ENCODE measurements around the gene CCDC50.

The CCDC50 gene

DNA sequence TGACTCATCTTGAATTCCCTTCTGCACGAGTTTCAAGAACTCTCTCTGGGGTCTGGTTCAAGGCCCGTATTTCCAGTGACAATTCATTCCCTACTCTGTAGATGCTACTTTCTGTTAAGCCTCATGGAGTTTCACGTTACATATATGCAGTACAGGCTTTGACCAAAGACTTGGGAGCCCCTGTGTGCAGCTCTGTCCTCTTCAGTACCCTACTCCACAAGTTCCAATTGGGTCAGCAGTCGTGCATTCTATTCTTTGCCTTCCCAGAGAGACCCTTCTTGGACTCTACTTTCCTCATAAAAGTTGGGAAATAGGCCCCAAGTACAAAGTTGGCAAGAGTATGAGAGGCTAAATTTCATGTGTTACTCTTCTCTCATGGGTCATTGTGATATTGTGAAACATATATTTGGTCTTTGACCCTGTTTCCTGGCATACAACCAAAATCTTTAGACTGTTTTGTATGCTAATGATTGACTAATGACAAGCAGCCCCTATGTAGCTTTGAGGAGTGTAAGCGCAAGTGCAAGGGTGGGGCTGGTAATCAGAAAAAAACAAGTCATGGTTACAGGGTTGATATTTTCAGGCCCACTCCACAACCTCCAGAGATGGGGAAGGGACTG lies 15.0 kb upstream of the CCDC50 start:
- TF ChIP-seq, protein P1, sequence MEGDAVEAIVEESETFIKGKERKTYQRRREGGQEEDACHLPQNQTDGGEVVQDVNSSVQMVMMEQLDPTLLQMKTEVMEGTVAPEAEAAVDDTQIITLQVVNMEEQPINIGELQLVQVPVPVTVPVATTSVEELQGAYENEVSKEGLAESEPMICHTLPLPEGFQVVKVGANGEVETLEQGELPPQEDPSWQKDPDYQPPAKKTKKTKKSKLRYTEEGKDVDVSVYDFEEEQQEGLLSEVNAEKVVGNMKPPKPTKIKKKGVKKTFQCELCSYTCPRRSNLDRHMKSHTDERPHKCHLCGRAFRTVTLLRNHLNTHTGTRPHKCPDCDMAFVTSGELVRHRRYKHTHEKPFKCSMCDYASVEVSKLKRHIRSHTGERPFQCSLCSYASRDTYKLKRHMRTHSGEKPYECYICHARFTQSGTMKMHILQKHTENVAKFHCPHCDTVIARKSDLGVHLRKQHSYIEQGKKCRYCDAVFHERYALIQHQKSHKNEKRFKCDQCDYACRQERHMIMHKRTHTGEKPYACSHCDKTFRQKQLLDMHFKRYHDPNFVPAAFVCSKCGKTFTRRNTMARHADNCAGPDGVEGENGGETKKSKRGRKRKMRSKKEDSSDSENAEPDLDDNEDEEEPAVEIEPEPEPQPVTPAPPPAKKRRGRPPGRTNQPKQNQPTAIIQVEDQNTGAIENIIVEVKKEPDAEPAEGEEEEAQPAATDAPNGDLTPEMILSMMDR (conservative IDR thresholded peaks at IDR 0.05; ENCODE audit: low read length), result no peak
- TF ChIP-seq EZH2phosphoT487 (IDR thresholded peaks at IDR 0.05; ENCODE audit: borderline replicate concordance), result no peak
- H3K4me3 ChIP-seq (ENCODE audit: low read length, poor library complexity, severe bottlenecking), result no peak overlapping the region
- no peaks in the 10 kb centered on the region for H3K27me3 ChIP-seq (ENCODE audit: insufficient read depth, low read length, poor library complexity, severe bottlenecking)
- H3K4me1 ChIP-seq (ENCODE audit: insufficient read depth, low read length, poor library complexity, severe bottlenecking), result no peaks in the 10 kb centered on the region
- no peak overlapping the region for H3K4me2 ChIP-seq (ENCODE audit: low read depth, low read length, poor library complexity, severe bottlenecking)
- H4K20me1 ChIP-seq (ENCODE audit: insufficient read depth, low read length, poor library complexity, severe bottlenecking), result no peaks in the 10 kb centered on the region
- H2AFZ ChIP-seq (ENCODE audit: low read length), result no peak overlapping the region
- H3K9me2 ChIP-seq (replicated peaks; ENCODE audit: low read depth, low read length), result no peaks in the 10 kb centered on the region
- H3K79me2 ChIP-seq (ENCODE audit: insufficient read depth, low read length), result no peaks in the 10 kb centered on the region
- no peak overlapping the region for H3K9ac ChIP-seq (ENCODE audit: low read depth, low read length, poor library complexity, severe bottlenecking)
- no peaks in the 10 kb centered on the region for H3K9me3 ChIP-seq (ENCODE audit: insufficient read depth, low read depth, low read length)
- H3K36me3 ChIP-seq (ENCODE audit: insufficient read depth, low read length), result no peaks in the 10 kb centered on the region
- no peaks in the 10 kb centered on the region for H3F3A ChIP-seq (ENCODE audit: low read depth)

DNA sequence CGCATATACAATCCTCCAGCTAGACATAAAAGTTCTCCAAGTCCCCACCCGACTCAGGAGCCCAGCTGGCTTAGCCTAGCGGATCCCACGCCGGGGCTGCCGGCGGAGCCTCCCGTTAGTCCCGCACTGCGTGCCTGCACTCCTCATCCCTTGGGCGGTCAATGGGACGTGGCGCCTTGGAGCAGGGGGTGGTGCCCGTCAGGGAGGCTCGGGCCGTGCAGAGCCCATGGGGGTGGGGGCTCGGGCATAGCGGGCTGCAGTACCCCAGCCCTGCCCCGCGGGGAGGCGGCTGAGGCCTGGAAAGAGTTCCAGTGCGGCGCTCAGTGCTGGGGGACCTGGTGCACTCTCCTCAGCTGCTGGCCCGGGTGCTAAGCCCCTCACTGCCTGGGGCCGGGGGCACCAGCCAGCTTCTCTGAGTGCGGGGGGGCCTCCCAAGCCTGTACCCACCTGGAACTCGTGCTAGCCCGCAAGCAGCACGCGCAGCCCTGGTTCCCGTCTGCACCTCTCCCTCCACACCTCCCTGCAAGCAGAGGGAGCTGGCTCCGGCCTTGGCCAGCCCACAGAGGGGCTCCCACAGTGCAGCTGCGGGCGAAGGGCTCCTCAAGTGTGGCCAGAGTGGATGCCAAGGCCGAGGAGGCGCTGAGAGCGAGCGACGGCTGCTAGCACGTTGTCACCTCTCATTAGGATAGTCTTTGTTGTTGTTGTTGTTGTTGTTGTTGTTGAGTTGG lies 12.2 kb upstream of the CCDC50 start:
- H4K20me1 ChIP-seq (ENCODE audit: insufficient read depth, low read length, poor library complexity, severe bottlenecking), result no peaks in the 10 kb centered on the region
- no peaks in the 10 kb centered on the region for H3K9me2 ChIP-seq (replicated peaks; ENCODE audit: low read depth, low read length)
- no peaks in the 10 kb centered on the region for H3K4me1 ChIP-seq (ENCODE audit: insufficient read depth, low read length, poor library complexity, severe bottlenecking)
- H3K4me2 ChIP-seq (ENCODE audit: low read depth, low read length, poor library complexity, severe bottlenecking), result no peak overlapping the region
- TF ChIP-seq, protein P1 (conservative IDR thresholded peaks at IDR 0.05; ENCODE audit: low read length), result no peak
- TF ChIP-seq EZH2phosphoT487 (IDR thresholded peaks at IDR 0.05; ENCODE audit: borderline replicate concordance), result no peak
- no peak overlapping the region for H3K4me3 ChIP-seq (ENCODE audit: low read length, poor library complexity, severe bottlenecking)
- H3K36me3 ChIP-seq (ENCODE audit: insufficient read depth, low read length), result no peaks in the 10 kb centered on the region
- no peak overlapping the region for H2AFZ ChIP-seq (ENCODE audit: low read length)
- H3F3A ChIP-seq (ENCODE audit: low read depth), result no peaks in the 10 kb centered on the region
- no peak overlapping the region for H3K9ac ChIP-seq (ENCODE audit: low read depth, low read length, poor library complexity, severe bottlenecking)
- H3K27me3 ChIP-seq (ENCODE audit: insufficient read depth, low read length, poor library complexity, severe bottlenecking), result no peaks in the 10 kb centered on the region
- no peaks in the 10 kb centered on the region for H3K79me2 ChIP-seq (ENCODE audit: insufficient read depth, low read length)
- H3K9me3 ChIP-seq (ENCODE audit: insufficient read depth, low read depth, low read length), result no peaks in the 10 kb centered on the region

DNA sequence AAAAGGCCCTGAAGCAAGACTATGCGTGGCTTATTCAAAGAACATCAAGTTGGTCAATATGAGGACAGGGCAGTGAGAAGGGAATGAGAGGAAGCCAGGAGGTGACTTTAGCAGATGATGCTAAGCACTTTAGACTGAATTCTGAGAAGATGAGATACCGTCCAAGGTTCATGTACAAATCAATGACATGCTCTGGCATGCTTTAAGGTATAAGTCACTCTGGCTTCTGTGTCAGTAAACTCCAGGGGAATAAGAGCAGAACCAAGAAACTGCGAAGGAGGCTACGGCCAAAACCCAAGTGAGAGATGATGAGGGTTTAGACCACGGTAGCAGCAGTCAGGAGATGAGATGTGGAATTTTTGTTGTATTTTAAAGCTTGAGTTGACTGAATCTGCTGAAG lies 8.9 kb upstream of the CCDC50 start:
- H3K9ac ChIP-seq (ENCODE audit: low read depth, low read length, poor library complexity, severe bottlenecking), result no peak overlapping the region
- no peaks in the 10 kb centered on the region for H3K9me3 ChIP-seq (ENCODE audit: insufficient read depth, low read depth, low read length)
- no peak overlapping the region for H3K4me3 ChIP-seq (ENCODE audit: low read length, poor library complexity, severe bottlenecking)
- TF ChIP-seq, protein P1 (conservative IDR thresholded peaks at IDR 0.05; ENCODE audit: low read length), result no peak
- no peak for TF ChIP-seq EZH2phosphoT487 (IDR thresholded peaks at IDR 0.05; ENCODE audit: borderline replicate concordance)
- no peak overlapping the region for H3K4me2 ChIP-seq (ENCODE audit: low read depth, low read length, poor library complexity, severe bottlenecking)
- H3K27me3 ChIP-seq (ENCODE audit: insufficient read depth, low read length, poor library complexity, severe bottlenecking), result no peaks in the 10 kb centered on the region
- no peaks in the 10 kb centered on the region for H3K4me1 ChIP-seq (ENCODE audit: insufficient read depth, low read length, poor library complexity, severe bottlenecking)
- H3F3A ChIP-seq (ENCODE audit: low read depth), result no peaks in the 10 kb centered on the region
- H4K20me1 ChIP-seq (ENCODE audit: insufficient read depth, low read length, poor library complexity, severe bottlenecking), result no peaks in the 10 kb centered on the region
- no peaks in the 10 kb centered on the region for H3K36me3 ChIP-seq (ENCODE audit: insufficient read depth, low read length)
- no peak overlapping the region for H2AFZ ChIP-seq (ENCODE audit: low read length)
- no peaks in the 10 kb centered on the region for H3K79me2 ChIP-seq (ENCODE audit: insufficient read depth, low read length)
- no peaks in the 10 kb centered on the region for H3K9me2 ChIP-seq (replicated peaks; ENCODE audit: low read depth, low read length)

Data from Loucy (cell line).